Measurements from ENCODE around the gene FYB2.
"Not testable (repeated sequence)": the region's sequence is repeated elsewhere in the genome, so short reads cannot be mapped to it uniquely, and the experiment has no call there.

The FYB2 gene

GRCh38 chr1:56797065-56797685, 22.0 kb downstream of the FYB2 start:
- no peak for DNase-seq (ENCODE audit: low read depth)

DNA sequence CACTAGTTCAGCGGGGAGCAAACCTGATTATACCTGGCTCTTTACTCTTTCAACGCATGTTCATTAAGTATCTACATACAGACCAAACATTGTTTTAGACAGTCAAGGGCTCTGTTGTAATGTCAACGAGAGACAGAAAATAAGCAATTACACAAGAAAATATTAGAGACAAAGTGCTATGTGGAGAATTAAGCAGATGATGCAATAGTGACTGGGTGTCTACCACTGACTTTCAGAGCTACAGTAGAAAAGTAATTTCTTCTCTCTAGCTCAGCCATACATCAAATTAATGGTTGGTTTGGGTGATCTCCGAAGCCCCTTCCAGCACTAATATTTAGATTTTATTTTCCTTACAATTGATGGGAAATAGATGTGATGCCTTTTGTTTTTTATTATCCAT, 23.3 kb downstream of the FYB2 start:
- no peak for DNase-seq (ENCODE audit: low read depth)

DNA sequence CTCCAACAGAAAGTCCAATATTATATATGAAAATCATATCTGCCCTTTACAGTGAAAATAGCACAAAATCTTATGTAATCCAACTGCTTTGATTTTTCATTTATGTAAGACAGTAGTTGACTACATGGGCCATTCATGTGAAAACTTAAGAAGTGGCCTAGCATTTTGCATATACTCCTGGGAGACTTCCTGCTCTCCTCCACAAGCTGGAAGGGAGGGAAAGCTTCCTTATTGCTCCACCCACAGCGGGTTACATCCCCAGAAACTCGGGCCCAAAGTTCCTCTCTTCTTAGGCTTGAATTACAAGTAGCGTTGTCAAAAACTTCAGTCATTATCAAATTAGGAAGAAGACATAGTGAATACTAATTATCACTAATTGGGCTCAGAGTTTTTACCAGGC, 29.2 kb downstream of the FYB2 start:
- no peak for DNase-seq (ENCODE audit: low read depth)

GRCh38 chr1:56788588-56788987, 30.6 kb downstream of the FYB2 start:
- no peak for DNase-seq (ENCODE audit: low read depth)

GRCh38 chr1:56788102-56788501, 31.1 kb downstream of the FYB2 start:
- DNase-seq (ENCODE audit: low read depth) = no peak

- DNase-seq (ENCODE audit: low read depth) = no peak
These were observed 31.9 kb downstream of the FYB2 start for GRCh38 chr1:56787330-56787729.

DNA sequence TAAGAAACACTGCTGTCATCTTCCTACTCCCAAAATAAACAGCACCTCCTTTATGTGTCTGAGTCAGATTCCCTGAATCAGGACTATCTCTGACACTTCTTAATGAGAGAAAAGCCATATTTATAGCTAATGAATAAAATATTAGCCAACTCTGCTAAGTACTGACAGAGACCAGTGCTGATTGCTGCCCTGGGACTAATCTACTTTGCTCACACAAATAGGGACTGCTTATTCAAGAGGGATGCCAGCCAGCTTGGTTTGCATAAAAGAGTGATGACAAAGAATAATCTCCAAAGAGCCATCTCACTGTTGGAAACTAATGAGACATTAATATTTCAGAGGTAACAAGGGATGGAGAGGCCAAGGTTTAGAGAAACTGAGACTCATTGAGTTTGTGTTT, 36.4 kb downstream of the FYB2 start:
- DNase-seq (ENCODE audit: low read depth) = no peak

GRCh38 chr1:56780826-56781225, 38.4 kb downstream of the FYB2 start:
- DNase-seq (ENCODE audit: low read depth) = no peak

DNA sequence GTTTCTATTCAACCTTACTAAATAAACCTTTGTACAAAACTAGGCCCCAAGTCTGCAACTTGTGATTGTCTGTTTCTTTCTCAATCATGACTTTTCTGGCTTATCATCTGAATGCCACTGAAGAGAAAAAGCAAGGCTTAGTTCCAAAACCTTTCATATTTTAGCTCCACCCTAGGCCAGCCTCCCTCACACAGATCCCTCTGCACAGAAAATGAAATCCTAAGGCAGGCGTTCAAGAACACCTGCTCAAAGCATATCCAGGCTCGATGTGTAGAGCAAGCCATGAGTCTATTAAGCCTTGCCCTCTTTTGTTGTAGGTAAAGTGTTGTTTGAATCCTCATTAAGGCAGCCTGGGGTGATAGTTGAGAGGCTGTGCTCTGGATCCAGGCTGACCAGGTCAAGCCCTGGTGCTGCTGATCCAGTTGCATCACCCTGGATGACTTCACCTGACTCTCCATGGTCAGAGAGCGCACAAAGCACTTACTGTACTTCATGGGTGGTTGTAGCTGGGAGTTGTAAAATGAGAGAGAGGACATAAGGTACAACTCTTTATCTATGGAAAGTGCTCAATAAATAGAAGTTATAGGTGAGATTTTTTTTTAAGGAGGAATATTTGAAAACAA, 39.0 kb downstream of the FYB2 start:
- DNase-seq (ENCODE audit: low read depth) = no peak

DNA sequence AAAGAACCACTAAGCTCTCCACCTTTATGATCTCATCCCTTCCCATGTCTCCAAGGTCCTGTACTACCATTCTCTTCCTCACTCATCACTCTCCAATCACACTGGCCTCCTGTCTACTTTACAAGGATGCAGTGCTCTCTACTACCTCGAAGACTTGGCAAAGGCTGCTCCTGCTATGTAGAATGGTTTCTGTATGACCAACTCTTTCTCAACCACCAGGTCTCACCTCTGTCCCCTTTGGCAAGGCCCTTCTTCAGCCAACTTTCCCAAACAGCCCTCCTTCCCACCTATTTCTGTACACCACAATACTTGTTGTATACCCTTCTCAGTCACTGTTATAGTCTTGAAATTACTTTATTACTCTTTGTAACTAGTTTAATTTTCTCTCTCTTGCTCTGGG, 41.2 kb downstream of the FYB2 start:
- no peak for DNase-seq (ENCODE audit: low read depth)

DNA sequence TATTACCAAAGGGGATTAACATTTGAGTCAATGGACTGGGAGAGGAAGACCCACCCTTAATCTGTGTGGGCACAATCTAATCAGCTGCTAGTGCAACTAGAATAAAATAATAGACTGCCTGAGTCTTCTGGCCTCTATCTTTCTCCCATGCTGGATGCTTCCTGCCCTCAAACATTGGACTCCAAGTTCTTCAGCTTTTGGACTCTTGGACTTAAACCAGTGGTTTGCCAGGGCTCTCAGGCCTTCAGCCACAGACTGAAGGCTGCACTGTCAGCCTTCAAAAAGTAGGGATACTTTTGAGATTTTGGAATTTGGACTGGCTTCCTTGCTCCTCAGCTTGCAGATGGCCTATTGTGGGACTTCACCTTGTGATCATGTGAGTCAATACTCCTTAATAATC, 44.5 kb downstream of the FYB2 start:
- not testable (repeated sequence) for DNase-seq (ENCODE audit: low read depth)

DNA sequence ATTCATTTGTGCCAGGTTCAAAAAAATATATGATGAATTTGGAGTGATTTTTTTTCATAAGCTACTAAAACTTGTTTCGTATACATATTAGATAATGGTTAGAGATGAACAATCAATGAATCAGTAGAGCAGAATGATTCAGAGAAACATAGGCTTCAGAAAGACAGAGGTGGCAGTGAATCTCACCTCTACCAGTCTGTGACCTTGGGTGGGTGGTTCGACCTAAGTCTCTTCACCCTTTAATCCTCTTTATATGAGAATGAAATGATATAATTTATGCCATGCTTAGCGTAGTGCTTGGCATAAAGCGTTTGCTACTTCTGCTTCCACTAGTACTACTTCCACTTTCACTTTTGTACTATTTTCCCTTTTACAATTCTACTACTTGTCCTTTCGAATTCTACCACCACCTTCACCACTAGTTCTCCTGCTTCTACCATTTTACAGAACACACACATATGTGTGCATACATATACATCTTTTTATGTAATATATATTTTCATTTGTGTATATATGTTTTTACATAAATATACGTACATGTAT, 45.1 kb downstream of the FYB2 start:
- DNase-seq (ENCODE audit: low read depth) = no peak

- DNase-seq (ENCODE audit: low read depth) = no peak
These were observed 45.7 kb downstream of the FYB2 start for GRCh38 chr1:56773341-56774066.

- DNase-seq (ENCODE audit: low read depth) = no peak
These were observed 47.5 kb downstream of the FYB2 start for GRCh38 chr1:56771717-56772116.

DNA sequence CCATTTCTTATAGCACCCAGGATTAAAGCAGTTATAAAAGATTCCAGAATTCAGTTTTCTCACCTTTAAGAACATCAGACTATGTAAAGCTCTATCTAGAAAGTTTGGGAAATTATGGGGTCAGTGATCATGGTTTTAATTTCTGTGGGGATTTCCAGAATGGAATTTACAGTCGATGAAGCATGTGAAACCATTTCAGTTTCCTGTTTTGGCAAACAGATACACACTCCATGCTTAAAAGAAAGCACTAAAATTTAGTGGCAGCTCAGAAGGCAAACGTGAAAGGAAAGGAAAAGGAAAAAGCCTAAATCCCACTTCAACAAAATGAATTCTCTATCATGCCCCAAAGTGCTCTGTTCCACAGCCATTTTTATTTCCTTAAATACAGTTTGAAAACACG, 60.4 kb downstream of the FYB2 start:
- no peak for DNase-seq (ENCODE audit: low read depth)

DNA sequence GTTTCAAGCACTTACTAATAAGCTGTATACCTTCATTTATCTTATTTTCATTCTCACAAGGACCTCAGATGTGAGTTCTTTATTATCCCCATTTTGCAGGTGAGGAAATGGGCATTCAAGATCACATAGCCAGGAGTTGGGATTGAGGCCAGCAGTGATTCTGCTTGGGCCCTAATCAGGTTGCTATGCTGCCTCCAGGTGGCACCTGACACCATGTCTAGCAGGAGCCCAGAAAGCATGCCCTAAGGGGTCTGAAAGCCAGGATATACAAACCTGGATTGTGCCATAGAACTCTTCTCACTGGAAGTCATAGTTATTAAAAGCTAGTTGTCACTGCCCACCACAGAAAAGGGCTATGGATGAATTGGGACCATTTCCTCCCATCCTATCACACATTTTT, 61.1 kb downstream of the FYB2 start:
- no peak for DNase-seq (ENCODE audit: low read depth)

DNA sequence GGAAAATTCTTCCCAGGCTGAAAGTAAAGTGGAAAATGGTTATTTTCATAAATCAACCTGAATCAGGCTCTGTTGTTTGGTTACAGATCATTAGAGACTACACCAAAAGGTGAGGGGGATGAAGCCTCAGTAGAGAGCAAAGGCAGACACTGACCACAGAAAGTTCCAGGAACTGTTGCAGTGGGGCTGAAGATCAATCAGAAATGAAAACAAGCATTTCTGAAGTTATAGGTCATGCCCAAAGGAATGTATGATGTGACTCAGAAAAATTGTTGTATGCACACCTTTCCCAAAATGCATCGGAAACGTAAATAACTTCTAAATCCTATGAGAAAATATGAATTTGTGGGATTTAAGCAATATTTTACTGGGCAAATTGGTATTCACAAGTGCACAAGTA, 63.3 kb downstream of the FYB2 start:
- DNase-seq (ENCODE audit: low read depth) = no peak

GRCh38 chr1:56754708-56755479, 64.3 kb downstream of the FYB2 start:
- DNase-seq (ENCODE audit: low read depth) = no peak

DNA sequence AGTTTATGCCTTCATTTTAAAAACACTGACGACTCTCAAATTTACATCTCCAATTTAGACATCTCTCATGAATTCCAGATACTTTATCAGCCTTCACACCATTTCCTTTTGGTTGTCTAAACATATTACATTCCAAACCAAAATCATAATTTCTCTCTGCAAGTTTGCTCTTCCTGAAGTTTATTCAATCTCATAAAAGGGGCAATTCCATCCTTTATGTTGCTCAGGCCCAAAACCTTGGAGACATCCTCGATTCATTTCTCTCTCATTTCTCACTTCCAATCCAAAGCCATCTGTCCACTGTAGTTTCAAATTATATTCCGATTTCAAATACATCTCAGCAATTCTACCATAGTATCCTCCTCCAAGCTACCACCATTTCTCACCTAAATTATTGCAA, 74.0 kb downstream of the FYB2 start:
- DNase-seq (ENCODE audit: low read depth) = no peak

DNA sequence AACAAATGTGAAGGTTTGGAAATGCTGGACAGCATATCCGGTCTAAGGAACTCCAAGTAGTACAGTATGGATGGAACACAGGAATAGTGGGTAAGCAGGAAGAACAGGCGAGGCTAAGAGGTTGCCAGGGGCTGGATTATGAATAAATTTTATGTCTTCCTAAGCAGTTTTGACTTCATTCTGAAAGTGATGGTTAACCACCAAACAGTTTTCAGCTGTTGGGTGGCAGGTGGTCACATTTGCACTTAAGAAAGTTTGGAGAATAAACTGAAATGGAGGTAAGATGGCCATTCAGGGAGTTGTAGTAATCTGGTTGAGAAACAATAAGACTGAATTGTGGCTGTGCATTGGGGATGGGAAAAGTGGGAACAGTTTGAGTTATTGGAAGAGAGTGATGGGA, 90.2 kb downstream of the FYB2 start:
- DNase-seq (ENCODE audit: low read depth) = no peak

- no peak for DNase-seq (ENCODE audit: low read depth)
These were observed 92.5 kb downstream of the FYB2 start for GRCh38 chr1:56726706-56727105.

DNA sequence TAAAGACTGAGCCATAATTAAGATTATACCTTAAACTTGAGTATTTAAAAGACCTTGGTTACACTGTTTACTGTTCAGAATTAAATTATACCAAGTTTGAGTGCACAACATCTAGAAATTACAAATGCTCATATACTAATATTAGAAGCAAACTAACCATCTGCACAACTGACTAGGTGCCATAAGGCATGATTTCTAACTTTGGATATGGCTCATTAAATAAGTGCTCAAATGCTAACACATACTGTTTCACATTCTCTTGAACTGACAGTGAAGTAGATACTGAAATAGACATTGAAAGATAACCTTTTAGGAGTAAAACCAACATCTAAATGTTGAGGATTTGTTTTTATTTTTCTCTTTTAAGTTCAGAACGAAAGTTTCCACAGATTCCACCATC, 100.0 kb downstream of the FYB2 start:
- DNase-seq (ENCODE audit: low read depth) = no peak

- DNase-seq (ENCODE audit: low read depth) = no peak
These were observed 104.0 kb downstream of the FYB2 start for GRCh38 chr1:56715156-56715555.
